H1 (cell line): Measurements from ENCODE around the gene MICALL1. TPM values are rescaled to one million over a fixed set of nuclear protein-coding genes. Genes with fewer than 3 reads are reported as not detected.

Experiments used
- CTCF ChIA-PET: fragments of 300-600 bp; sonication (Branson Sonifier 250); formaldehyde crosslinking; loops from one replicate; lab custom pipeline; 2021; ENCODE audit not compliant: partially characterized antibody; lab: Charles Lee
- POLR2A ChIA-PET: fragments of 300-600 bp; sonication (Branson Sonifier 250); formaldehyde crosslinking; loops from one replicate; lab custom pipeline; 2021; ENCODE audit warnings: inconsistent platforms; ENCODE audit not compliant: partially characterized antibody; lab: Charles Lee
- DNase-seq, 2 experiments: peaks; one replicate each; pipeline versions ENCODE4 v3.0.0 to v3.0.0-alpha.2; 2010 to 2022; ENCODE audit warnings: low spot score in 2 of 2, low read depth in 1 of 2, mixed read lengths in 1 of 2
- FAIRE-seq: peaks from 2 replicates; lab custom pipeline; 2011; peaks lifted over from hg19 to GRCh38; lab: Jason Lieb, UNC
- H2AFZ ChIP-seq: 2 replicates; pipeline ENCODE4 v1.8.1; 2012; ENCODE audit warnings: low read length, inconsistent platforms
- H2AK5ac ChIP-seq: 2 replicates; pipeline ENCODE4 v1.6.1; 2013; ENCODE audit warnings: low read depth, low read length
- H2BK120ac ChIP-seq: replicated peaks from 2 replicates; pipeline ENCODE3; 2013; ENCODE audit warnings: low read depth, low read length, inconsistent platforms
- H2BK12ac ChIP-seq: 2 replicates; pipeline ENCODE4 v1.6.1; 2013; ENCODE audit warnings: low read depth, low read length
- H2BK15ac ChIP-seq: 2 replicates; pipeline ENCODE4 v1.6.1; 2013; ENCODE audit warnings: low read length
- H2BK20ac ChIP-seq: 2 replicates; pipeline ENCODE4 v1.6.1; 2013; ENCODE audit warnings: low read length
- H2BK5ac ChIP-seq: 2 replicates; pipeline ENCODE4 v1.6.1; 2013; ENCODE audit warnings: low read depth, low read length
- H3K14ac ChIP-seq: 2 replicates; pipeline ENCODE4 v1.6.1; 2013; ENCODE audit warnings: inconsistent platforms; ENCODE audit not compliant: insufficient read length
- H3K18ac ChIP-seq: 2 replicates; pipeline ENCODE4 v1.6.1; 2013; ENCODE audit warnings: low read length; ENCODE audit errors: extremely low read depth
- H3K23ac ChIP-seq: 2 replicates; pipeline ENCODE4 v1.6.1; 2013; ENCODE audit warnings: inconsistent platforms; ENCODE audit not compliant: insufficient read length
- H3K23me2 ChIP-seq: 2 replicates; pipeline ENCODE4 v1.6.1; 2013; ENCODE audit warnings: low read depth, low read length
- H3K27ac ChIP-seq: 2 replicates; pipeline ENCODE4 v1.6.1; 2011; ENCODE audit warnings: low read depth, low read length, inconsistent platforms
- H3K27me3 ChIP-seq, 4 experiments: replicated peaks in 1 of 4; 1 replicate in 1 of 4; 2 replicates in 3 of 4; pipeline versions ENCODE4 v1.6.1 to v1.8.1; 2011 to 2013; ENCODE audit warnings: low read length in 3 of 4, mild to moderate bottlenecking in 3 of 4, inconsistent platforms in 2 of 4, mixed read lengths in 2 of 4, moderate library complexity in 1 of 4; ENCODE audit not compliant: control insufficient read depth in 3 of 4, insufficient read depth in 3 of 4; ENCODE audit errors: extremely low read depth in 1 of 4
- H3K36me3 ChIP-seq, 4 experiments: 2 replicates each; pipeline versions ENCODE4 v1.6.1 to v1.8.1; 2011 to 2013; ENCODE audit warnings: mild to moderate bottlenecking in 4 of 4, low read length in 3 of 4, moderate library complexity in 2 of 4, control low read depth in 1 of 4, inconsistent platforms in 1 of 4; ENCODE audit not compliant: insufficient read depth in 4 of 4, control insufficient read depth in 2 of 4
- H3K4ac ChIP-seq: replicated peaks from 2 replicates; pipeline ENCODE3; 2013; ENCODE audit warnings: low read length, low read depth, mixed read lengths, inconsistent platforms; ENCODE audit not compliant: insufficient read length
- H3K4me1 ChIP-seq, 4 experiments: replicated peaks in 1 of 4; 1 replicate in 1 of 4; 2 replicates in 3 of 4; pipeline versions ENCODE4 v1.6.1 to v1.8.1; 2011 to 2013; ENCODE audit warnings: low read length in 3 of 4, inconsistent platforms in 2 of 4, mixed read lengths in 1 of 4; ENCODE audit not compliant: insufficient read depth in 4 of 4, control insufficient read depth in 3 of 4
- H3K4me2 ChIP-seq, 2 experiments: 2 replicates each; pipeline versions ENCODE4 v1.6.1 to v1.8.1; 2011 to 2013; ENCODE audit warnings: low read depth in 2 of 2, low read length in 2 of 2, control low read depth in 1 of 2, inconsistent platforms in 1 of 2, mild to moderate bottlenecking in 1 of 2; ENCODE audit not compliant: insufficient read depth in 1 of 2
- H3K4me3 ChIP-seq, 4 experiments: fragments of 200-600, 300-600 bp in 1 of 4; sonication (generic), shearing (Covaris generic), sonication (Bioruptor Twin) in 1 of 4; 2 replicates each; pipeline versions ENCODE4 v1.5.1 to v1.8.1; 2011 to 2016; ENCODE audit warnings: low read length in 4 of 4, low read depth in 3 of 4, control low read depth in 2 of 4, inconsistent platforms in 2 of 4, mild to moderate bottlenecking in 2 of 4, mixed read lengths in 1 of 4, moderate library complexity in 1 of 4; ENCODE audit not compliant: insufficient read depth in 2 of 4; ENCODE audit errors: extremely low read depth in 1 of 4
- H3K56ac ChIP-seq: replicated peaks from 2 replicates; pipeline ENCODE3; 2013; ENCODE audit warnings: low read depth, mild to moderate bottlenecking, mixed read lengths, low read length, inconsistent platforms; ENCODE audit not compliant: insufficient read length
- H3K79me1 ChIP-seq: 2 replicates; pipeline ENCODE4 v1.6.1; 2013; ENCODE audit warnings: low read depth, low read length, control low read depth
- H3K79me2 ChIP-seq, 2 experiments: 2 replicates each; pipeline versions ENCODE4 v1.6.1 to v1.8.1; 2012 to 2013; ENCODE audit warnings: low read length in 2 of 2, mild to moderate bottlenecking in 2 of 2, inconsistent platforms in 1 of 2; ENCODE audit not compliant: insufficient read depth in 2 of 2, control insufficient read depth in 1 of 2
- H3K9ac ChIP-seq, 4 experiments: replicated peaks in 1 of 4; 1 replicate in 1 of 4; 2 replicates in 3 of 4; pipeline versions ENCODE4 v1.6.1 to v1.8.1; 2011 to 2013; ENCODE audit warnings: low read depth in 3 of 4, low read length in 3 of 4, control low read depth in 2 of 4, mild to moderate bottlenecking in 2 of 4, moderate library complexity in 2 of 4, inconsistent platforms in 1 of 4; ENCODE audit errors: extremely low read depth in 1 of 4
- H3K9me3 ChIP-seq, 2 experiments: 2 replicates each; pipeline versions ENCODE4 v1.6.1 to v1.8.1; 2012 to 2013; ENCODE audit warnings: mild to moderate bottlenecking in 2 of 2, moderate library complexity in 2 of 2, control low read depth in 1 of 2, inconsistent platforms in 1 of 2, low read depth in 1 of 2, low read length in 1 of 2, mixed read lengths in 1 of 2; ENCODE audit not compliant: insufficient read depth in 2 of 2
- H4K20me1 ChIP-seq, 2 experiments: replicated peaks in 1 of 2; 2 replicates each; pipeline versions ENCODE3 to v1.8.1; 2011 to 2013; ENCODE audit warnings: inconsistent platforms in 2 of 2, low read length in 2 of 2, mild to moderate bottlenecking in 1 of 2; ENCODE audit not compliant: insufficient read depth in 2 of 2, control insufficient read depth in 1 of 2
- H4K5ac ChIP-seq: 2 replicates; pipeline ENCODE4 v1.6.1; 2013; ENCODE audit warnings: low read length, low read depth, mixed read lengths, inconsistent platforms; ENCODE audit not compliant: insufficient read length
- H4K8ac ChIP-seq: 2 replicates; pipeline ENCODE4 v1.8.0; 2013; ENCODE audit warnings: mild to moderate bottlenecking, moderate library complexity, low read length, inconsistent platforms; ENCODE audit not compliant: insufficient read depth; ENCODE audit errors: extremely low read depth
- H4K91ac ChIP-seq: replicated peaks from 2 replicates; pipeline ENCODE3; 2013; ENCODE audit warnings: low read length, mixed read lengths, inconsistent platforms; ENCODE audit not compliant: insufficient read length
- CHD1 ChIP-seq: IDR thresholded peaks from 2 replicates; pipeline ENCODE4 v1.6.1; 2012; ENCODE audit warnings: low read depth, low read length, improper control_type of control experiment
- RFX5 ChIP-seq: IDR thresholded peaks from 2 replicates; pipeline ENCODE4 v1.6.1; 2011; ENCODE audit warnings: low read depth, low read length, improper control_type of control experiment, borderline replicate concordance
- SIX5 ChIP-seq: IDR thresholded peaks from 2 replicates; pipeline ENCODE4 v1.6.1; 2011; ENCODE audit warnings: mild to moderate bottlenecking, low read depth, low read length
- SP1 ChIP-seq: IDR thresholded peaks from 2 replicates; pipeline ENCODE4 v1.6.1; 2011; ENCODE audit warnings: low read depth, low read length
- ZNF274 ChIP-seq: IDR thresholded peaks from 2 replicates; pipeline ENCODE4 v1.7.0; 2012; ENCODE audit warnings: low read length, borderline replicate concordance; ENCODE audit errors: extremely low read depth
- WGBS, 2 experiments: shearing (Covaris generic) in 1 of 2; methylation state at CpG; one replicate each; pipeline versions ENCODE4 v1.1.6 to v1.1.7; 2013 to 2015; ENCODE audit warnings: low lambda C conversion rate in 2 of 2, mixed read lengths in 2 of 2, inconsistent platforms in 1 of 2, low coverage in 1 of 2, missing lambda C conversion rate in 1 of 2; ENCODE audit not compliant: insufficient replicate concordance in 2 of 2, insufficient coverage in 1 of 2, insufficient read length in 1 of 2; ENCODE audit errors: extremely low coverage in 1 of 2, missing lambda C conversion rate in 1 of 2; 5-methylcytosine and 5-hydroxymethylcytosine counted together
- polyA plus RNA-seq, 7 experiments: library from polyadenylated mRNA; depleted of rRNA in 3 of 7; stranded (reverse) in 5 of 7; unstranded in 2 of 7; fragments of >200 nt in 5 of 7; fragments of 200-250 nt in 2 of 7; gene quantifications; 1 replicate in 5 of 7; 2 replicates in 1 of 7; 4 replicates in 1 of 7; pipeline versions ENCODE4 v1.2.1 to v1.2.3, GENCODE V29; 2011 to 2013; ENCODE audit warnings: missing spikeins in 2 of 7, mixed read lengths in 2 of 7
- total RNA-seq: library from RNA; stranded (reverse); fragmentation: NEBNext Ultra II Directional; extraction: Animal tissue kit (Norgen Biotek cat#: 25700); gene quantifications from 2 replicates; pipeline ENCODE4 v1.2.1, GENCODE V29; 2021

The MICALL1 gene
- total and polyA plus RNA-seq, 2 of the 8 experiments (the other 6 are each of a cell fraction or from before 2014, with no cell fraction given): 17.7 to 32.1 TPM

- ChIA-PET POLR2A (interaction anchor here (1.0 kb wide), 1 partner anchor 9 kb away, joined by 5 read pairs; no protein-coding TSS in a partner anchor), CTCF (interaction anchor here (0.7 to 2.7 kb wide), 3 partner anchors 9 to 23 kb away, joined by 3 to 9 read pairs (median 3); no protein-coding TSS in a partner anchor)
- no peak overlapping the region for H3K14ac ChIP-seq
- H2BK120ac ChIP-seq: no peak overlapping the region
- no peak overlapping the region for H3K18ac ChIP-seq
- H3K79me1 ChIP-seq: no peaks in the 10 kb centered on the region
- H3K79me2 ChIP-seq: no peaks in the 10 kb centered on the region
- H3K23ac ChIP-seq: no peak overlapping the region
- no peak overlapping the region for H3K4ac ChIP-seq
- FAIRE-seq (no peak), DNase-seq (no peak)
- 91% methylated on average over 12 of the region's 12 CpGs; no CpG with 5 or more reads in 1 of the 2 experiments for WGBS, 2 experiments
- no peak overlapping the region for H2BK5ac ChIP-seq
- no peak for TF ChIP-seq SP1
- no peak for TF ChIP-seq SIX5
- no peak for TF ChIP-seq CHD1
- no peak for TF ChIP-seq RFX5
- TF ChIP-seq ZNF274: no peak
- H3K4me1 ChIP-seq: no peaks in the 10 kb centered on the region
- no peaks in the 10 kb centered on the region for H4K20me1 ChIP-seq
- H4K5ac ChIP-seq: no peak overlapping the region
- H2BK15ac ChIP-seq: no peak overlapping the region
- no peak overlapping the region for H2AK5ac ChIP-seq
- no peak overlapping the region for H2AFZ ChIP-seq
- no peak overlapping the region for H2BK12ac ChIP-seq
- no peak overlapping the region for H2BK20ac ChIP-seq
- H3K4me2 ChIP-seq: no peak overlapping the region
- H3K27me3 ChIP-seq: no peaks in the 10 kb centered on the region
- no peak overlapping the region for H3K56ac ChIP-seq
- H4K91ac ChIP-seq: no peak overlapping the region
- no peaks in the 10 kb centered on the region for H3K23me2 ChIP-seq
- H3K27ac ChIP-seq: no peak overlapping the region
- no peaks in the 10 kb centered on the region for H3K9me3 ChIP-seq
- no peak overlapping the region for H3K4me3 ChIP-seq
- H3K36me3 ChIP-seq: peaks cover 0 to 4% (median 0%) of the 10 kb centered on the region in 4 experiments; a peak in 2 of 8 replicates
- no peak overlapping the region for H4K8ac ChIP-seq
- H3K9ac ChIP-seq: no peak overlapping the region
These were observed 37.2 kb downstream of the MICALL1 start for GRCh38 chr22:37943136-37943824.
